NCI-H146 treated with DMSO at 0.1 percent for 48 hours (cell line): Measurements from ENCODE around the gene CREB3L2.
"Not testable (repeated sequence)": the region's sequence is repeated elsewhere in the genome, so short reads cannot be mapped to it uniquely, and the experiment has no call there.

Experiments
- DNase-seq: peaks from one replicate; lab custom pipeline; 2025; ENCODE audit not compliant: unreplicated experiment; lab: John Stamatoyannopoulos, UW

Gene CREB3L2

DNA sequence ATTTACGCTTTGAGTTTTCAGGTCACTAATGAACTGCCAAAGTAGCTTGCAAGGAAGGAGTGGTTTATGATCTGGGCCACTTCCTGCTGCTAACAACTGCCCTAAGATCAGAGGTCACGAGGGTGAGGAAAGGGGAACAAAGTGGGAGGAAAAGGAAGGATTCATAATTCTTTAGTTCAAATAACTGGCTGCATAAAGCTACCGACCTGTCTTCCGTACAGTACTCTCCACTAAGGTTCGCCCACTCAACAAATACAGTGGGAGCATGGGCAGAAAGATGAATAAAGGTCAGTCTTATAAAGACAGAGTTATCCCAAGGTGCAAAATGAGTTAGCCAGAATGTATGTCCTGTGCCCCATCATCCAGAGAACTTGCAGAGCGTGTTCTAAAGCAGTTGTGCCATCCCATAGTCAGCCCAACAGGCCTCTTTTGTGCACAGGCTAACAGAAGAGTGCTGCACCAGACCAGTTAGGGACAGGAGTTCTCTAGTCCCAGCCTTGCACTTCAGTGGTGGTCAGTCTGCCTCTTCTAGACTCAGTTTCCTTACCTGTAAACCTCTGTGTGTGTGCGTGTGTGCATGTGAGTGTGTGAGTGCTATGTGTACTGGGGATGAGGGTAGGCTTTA lies 65.9 kb downstream of the CREB3L2 start:
- no peak for DNase-seq

DNA sequence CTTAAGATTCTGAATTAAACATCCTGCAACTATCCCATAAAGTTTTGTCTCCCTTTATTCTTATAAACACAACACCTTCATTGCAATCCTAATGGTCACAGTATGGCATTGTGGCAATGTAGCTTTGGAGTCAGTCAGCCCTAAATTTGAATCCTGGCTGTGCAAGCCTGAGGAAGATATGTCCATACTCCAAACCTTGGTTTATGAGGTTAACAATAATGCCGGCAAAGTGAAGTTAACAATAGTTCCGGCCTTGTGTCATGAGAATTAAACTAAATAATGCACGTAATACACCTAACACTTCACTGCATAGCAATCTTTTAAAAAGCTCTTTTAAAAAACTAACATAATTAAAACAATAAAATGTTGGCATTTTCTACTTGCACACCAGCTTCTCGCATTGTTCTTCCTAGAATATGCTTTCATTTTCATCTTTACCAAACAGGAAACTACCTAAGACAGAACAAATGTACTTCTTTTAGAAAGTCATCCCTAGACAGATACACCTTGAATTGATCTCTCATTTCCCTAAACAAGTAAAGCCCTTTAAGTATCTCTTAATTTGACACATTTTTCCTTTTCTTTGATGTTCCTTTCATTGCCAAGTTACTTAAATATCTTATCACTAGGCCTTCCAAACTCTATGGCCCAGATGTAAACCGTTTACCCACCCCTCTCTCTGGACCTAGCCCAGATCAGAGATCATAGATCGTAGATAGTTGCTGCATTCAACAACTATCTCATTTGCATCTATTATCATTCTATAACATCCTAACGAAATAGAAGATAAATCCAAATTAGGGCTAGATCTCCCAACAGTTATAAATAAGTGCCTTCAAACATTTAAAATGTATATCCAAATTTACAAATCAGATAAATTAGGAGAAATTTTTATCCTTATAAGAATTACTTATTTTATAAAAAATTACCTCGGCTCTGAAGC lies 66.7 kb downstream of the CREB3L2 start:
- no peak for DNase-seq

DNA sequence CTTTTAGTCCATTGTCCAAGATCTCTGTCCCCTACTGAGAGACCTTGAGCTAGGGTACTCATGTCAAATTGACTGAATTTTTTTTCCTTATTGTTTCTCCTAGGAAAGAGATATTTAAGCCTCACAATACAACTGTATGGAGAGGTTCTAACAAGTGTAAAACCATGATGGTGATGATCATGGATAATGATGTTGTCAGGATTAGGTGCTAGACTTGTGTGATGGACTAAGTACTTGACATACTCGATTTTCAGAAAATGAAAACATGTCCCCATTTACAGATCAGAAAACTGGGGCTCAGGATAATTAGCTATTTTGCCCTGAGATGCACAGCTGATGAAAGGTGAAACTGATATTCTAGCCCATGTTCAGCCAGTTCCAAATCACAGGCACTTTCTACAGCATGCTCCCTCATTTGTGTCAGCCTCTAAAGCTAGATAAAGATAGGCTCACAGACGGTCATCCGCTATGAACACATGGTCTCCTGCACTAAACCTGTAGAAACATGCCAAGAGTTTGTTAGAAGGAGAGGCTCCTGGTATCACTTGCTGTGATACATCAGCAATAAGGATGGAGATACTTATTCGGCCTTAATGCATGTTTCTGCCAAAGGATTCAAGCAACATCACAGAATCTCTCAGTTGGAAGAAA lies 67.6 kb downstream of the CREB3L2 start:
- no peak for DNase-seq

DNA sequence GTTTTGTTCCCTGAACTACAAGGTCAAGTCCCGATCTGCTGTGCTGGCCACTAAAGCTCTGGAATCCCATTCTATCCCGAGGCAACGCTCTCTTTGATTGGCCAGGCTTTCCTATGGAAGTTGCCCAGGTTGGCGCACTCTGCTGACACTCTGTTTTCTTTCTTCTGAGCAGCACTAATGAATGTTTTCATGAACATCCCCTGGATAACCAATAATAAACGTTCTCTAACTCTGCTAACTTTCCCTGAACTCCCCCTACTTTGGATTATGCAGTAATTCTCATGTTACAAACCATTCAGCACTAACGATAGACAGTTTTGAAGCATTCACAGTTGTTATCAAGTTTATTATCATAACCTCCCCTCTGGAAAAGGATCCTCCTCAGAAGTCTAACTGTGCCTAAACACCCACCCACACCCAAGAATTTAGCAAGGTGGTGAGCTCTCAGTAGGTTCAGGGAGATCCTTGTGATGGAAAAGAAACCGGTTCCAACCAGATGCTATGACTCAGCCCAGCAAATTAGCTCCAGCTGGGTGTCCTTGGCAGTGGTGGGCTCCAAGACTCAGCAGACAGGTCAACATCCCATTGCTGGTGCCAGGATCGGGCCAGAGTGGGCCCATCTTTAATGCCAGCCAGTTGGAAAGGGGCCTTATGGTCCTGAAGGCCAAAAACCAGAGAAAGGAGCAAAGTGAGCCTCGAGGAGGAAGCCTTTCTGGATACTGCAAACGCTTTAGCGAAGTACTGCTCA lies 68.4 kb downstream of the CREB3L2 start:
- no peak for DNase-seq

DNA sequence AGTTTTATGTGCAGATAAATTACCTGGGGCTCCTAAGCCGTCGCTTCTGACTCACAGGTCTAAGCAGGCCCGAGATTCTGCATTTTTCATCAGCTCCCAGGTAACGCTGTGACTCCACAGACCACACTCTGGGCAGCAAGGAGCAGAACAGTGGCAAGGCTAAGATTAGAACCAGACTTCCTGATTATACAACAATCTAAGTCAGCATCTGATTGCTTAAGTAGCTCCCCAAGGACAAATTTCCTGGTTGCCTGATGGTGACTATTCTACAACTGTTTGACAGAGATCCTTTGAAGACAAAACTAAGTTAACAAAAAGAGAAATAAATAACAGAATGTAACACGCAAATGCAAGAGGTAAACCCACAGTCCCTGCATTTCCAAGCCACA lies 69.0 kb downstream of the CREB3L2 start:
- no peak for DNase-seq

DNA sequence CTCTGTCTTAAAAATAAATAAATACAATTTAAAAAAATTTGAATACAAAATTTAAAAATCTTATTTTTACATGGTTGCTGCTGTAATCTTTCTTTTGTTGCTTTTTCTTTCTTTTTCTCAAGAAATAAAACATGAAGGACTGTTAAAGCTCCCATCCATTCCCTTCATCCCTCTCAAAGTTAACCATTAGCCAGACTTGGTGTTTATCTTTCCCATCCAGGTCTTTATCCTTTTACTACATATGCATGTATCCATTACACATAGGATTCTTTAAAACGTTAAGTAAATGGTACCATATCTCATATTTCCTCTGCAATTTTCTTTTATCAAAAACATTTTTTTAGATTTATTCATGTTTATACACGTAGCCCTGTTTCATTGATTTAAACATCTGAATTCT lies 70.1 kb downstream of the CREB3L2 start:
- no peak for DNase-seq

DNA sequence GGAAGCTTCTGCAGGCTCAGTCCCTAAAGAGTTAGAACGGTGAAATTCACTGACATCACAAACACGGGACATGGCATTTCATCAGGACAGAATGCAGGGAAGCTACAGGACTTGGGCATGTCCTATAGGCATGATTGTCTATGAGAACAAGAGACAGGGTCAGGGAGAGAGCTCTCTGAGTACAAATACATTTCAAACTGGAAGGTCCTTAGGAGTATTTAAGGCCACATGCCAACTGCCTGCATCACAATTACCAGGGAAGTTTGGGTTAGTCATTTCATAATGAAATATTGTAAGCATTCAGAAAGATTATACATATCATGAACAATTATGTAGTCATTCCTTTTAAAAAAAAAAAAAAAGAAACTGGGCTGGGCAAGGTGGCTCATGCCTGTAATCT lies 71.3 kb downstream of the CREB3L2 start:
- DNase-seq, result no peak

DNA sequence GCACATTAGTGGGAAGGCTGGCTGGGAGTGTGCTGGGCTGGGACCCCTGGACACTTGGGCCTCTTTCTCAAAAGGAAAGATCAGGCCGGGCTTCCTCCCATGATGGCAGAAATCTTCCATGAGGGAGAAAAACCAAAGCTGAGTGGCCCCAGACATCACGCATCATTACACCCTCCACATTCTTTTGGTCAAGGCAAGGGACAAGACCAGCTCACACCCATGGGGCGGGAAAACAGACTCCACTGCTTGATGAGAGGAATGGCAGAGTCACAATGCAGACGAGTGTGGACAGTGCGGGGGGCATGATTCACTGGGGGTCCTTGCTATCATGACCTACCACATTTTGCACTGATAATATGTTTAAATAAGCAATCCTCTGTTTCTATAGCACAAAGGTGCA lies 73.3 kb downstream of the CREB3L2 start:
- no peak for DNase-seq

DNA sequence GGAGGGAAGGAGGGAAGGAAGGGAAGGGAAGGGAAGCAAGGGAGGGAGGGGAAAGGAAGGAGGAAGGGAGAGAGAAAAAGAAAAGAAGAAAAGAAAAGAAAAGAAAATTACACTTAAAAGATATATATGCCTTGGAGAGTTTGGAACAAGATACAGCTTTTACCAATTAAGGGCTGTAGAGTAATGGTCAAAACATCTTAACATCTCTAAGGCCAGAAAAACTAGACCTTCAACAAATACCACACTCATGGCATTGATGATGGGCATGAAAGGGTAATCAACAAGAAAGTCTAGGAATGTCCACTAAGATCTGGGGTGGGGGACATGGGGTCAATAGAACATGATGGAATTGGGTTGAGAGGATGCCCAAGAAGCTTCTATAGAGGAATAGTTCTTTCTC lies 74.5 kb downstream of the CREB3L2 start:
- no peak for DNase-seq

DNA sequence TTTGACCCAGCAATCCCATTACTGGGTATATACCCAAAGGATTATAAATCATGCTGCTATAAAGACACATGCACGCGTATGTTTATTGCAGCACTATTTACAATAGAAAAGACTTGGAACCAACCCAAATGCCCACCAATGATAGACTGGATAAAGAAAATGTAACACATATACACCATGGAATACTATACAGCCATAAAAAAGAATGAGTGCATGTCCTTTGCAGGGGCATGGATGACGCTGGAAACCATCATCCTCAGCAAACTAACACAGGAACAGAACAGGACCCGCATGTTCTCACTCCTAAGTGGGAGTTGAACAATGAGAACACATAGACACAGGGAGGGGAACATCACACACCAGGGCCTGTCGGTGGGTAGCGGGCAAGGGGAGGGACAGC lies 75.7 kb downstream of the CREB3L2 start:
- DNase-seq, result not testable (repeated sequence)

DNA sequence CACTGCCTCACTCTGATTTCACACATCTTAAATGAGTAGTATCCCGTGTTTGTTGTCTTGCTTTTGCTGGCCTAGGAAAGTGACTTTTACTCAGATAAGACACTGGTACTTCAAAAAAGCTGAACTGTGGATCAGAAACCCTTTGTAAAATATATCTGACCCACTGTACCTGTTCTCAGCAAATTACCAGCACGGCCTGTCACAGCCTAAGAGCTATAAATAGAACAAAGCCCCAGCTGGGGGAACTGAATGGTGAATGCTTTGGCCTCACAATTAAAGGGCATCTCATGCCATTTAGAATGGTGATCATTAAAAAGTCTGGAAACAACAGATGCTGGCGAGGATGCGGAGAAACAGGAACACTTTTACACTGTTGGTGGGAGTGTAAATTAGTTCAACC lies 76.1 kb downstream of the CREB3L2 start:
- DNase-seq, result no peak

DNA sequence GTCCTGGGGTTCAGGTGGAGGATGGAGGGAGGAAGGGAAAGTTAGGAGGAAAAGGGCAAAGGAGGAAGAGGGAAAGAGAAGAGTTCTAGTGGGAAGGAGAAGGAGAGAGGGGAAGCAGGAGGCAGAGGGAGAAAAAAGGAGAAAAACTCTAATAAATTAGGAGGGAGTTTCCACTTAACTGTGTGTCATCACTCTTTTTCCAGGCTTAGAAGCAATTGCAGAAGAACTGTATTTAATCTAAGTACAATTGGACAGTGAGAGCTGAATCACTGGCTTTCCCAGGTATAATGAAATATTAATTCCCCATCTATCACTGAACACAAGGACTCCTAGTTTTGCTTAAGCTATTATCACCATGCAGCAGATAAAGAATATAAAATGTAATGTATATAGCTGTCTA lies 76.8 kb downstream of the CREB3L2 start:
- no peak for DNase-seq

DNA sequence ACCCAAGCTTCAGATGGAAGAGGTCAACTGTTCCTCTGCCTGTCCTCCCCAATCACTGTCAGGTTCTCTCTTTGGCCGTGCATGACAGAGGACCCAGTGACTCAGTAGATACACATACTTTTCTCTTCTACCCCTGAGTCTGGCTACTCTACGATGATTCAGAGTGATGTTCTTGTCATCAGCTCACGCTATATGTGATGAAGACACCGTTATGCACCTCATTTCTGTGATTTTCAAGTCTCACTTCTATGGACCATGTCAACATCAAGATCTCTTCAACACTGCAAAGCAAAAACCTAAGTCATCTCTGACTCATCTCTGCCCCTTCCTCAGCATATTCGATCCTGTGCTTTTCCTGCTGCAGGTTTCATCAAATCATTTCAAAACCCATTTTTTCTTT lies 78.5 kb downstream of the CREB3L2 start:
- DNase-seq, result no peak

DNA sequence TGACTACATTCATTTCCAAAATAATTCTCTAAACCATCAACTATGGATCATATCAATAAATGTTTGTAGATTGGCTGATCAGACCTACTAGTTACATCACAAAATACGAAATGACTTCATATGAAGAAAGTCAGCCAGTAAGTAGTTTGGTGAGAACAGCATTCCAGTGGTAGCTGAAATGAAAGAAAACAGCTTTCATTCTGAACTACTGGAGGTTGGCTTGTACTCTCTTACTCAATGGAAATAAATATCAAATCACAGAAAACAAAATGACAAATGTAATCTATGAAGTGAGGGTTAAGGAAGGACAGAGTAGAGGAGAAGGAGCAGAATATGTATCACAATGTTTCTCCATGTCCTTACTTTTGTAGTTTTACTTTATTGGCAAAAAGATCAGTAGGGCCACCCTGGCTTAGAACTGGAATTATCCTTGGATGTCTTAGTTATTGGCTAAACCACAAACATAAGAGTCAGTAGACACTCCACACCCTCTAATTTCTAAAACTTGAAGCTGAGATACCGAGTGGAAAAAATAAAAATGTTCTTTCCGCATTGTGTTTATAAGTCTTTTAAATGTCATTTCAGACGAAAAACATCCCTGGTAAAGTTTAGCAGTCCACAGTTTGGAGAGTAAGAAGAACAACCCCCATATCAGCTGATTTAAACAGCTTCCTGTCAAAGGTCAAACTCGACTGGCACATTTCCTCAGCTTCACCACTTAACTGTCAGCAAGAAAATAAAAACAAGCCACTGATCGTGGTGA lies 81.1 kb downstream of the CREB3L2 start:
- DNase-seq, result no peak

DNA sequence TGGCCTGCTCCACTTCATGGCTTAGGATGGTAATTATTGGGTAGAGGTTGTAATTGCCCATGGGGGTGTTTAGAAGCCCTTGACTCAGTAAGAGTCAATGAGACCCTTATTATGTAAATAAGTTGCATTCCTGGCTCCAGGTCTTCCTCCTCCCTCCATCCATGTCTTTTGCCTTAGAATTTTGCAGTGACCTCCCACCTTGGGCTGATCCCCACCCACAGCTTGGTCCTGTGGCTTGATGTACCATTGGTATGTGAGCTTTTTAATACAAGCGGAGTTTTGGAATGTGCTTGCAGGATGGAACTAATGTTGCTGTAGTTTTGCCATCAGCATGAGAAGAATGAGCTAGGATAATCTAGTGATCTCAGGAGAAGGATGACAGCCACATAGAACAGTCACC lies 81.9 kb downstream of the CREB3L2 start:
- no peak for DNase-seq

DNA sequence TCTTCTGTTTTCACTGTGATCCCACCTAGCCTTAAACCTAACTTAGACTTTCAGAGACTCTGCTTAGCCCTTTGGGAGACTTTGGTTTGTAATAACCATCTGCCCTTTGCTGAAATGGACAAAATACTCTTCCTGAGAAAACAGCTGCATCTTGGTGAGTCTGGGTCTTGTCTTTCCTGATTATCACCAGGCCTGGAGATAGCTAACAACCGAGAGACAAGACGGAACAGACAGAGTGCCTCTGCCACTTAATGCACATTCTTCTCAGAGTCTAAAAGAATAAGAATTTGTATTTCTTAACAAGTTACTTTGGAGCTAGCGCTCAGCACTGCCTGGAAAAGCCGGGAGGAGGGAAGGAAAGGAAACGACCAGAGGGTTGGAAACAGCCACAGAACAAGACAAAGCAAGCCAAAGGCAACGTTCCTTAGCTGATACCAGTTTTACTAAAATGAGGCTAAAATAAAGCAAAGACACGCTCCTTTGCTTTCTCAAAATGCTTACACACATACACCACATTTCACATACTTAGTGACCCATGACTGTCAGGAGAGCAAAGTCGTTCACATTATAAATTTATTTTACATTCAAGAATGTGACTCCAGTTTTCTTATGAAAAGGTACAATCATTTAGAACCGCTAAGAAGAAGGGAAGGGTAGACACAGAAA lies 84.8 kb downstream of the CREB3L2 start:
- no peak for DNase-seq

DNA sequence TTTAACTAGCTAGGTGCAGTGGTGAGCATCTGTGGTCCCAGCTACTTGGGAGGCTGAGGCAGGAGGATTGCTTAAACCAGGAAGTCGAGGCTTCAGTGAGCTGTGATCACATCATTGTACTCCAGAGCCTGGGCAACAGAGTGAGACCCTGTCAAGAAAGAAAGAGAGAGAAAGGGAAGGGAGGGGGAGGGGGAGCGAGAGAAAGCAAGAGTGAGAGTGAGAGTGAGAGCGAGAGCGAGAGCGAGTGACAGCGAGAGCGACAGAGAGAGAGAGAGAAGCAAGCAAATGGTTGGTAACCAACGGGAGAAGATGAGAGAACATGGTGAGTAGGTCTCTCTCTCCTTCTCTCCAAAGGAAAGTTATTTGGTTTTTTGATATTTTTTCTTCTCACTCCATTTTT lies 85.3 kb downstream of the CREB3L2 start:
- DNase-seq, result no peak

DNA sequence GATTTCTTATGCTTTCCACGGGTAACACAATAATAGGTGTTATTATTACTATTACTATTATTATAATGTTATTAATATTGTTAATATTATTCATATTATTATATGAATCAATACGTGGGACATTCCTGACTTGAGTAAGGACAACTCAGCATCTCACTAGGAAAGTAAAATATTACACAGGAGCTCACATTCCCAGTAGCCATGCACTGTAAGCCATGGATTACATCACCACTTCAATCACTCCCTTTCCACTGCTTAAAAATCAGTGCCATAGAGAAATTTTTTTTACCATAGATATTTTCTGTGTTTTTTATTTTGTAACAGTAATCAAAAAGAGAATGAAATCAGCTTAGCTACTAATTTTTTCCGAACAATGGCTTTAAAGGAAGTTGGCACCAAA lies 86.6 kb downstream of the CREB3L2 start:
- DNase-seq, result no peak

DNA sequence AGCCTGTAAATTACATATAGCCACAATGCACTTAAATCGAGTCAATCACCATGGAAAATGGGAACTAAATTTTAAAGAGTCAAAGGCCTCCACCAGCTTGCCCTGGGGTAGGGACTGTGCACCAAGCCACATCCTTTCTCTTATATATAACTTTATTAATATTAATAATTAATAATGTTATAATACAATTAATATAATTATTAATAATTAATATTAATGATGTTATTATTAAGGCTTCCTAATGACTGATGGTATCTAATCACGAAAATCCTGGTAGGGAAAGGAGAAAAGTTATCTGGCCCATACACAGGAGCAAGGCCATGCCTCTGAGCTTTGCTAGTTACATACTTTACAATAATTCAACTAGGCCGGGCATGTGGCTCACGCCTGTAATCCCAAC lies 87.9 kb downstream of the CREB3L2 start:
- DNase-seq, result no peak

DNA sequence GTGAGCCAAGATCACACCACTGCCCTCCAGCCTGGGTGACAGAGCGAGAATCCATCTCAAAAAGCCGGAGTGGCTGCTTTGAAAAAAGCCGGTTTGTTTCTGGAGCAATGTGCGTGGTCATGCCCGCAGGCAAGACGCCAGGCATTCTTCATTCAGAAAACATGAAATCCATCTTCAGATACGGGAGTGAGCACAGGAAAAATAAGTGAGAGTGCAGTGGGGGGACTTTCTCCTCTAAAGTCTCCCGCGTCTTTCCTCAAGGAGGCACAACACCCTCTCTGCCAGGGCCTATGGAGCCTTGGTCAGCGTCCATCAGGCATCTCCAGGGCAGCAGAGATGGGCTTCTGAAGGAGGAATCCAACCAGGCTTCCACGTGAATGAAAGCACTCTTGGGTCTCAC lies 92.8 kb downstream of the CREB3L2 start:
- DNase-seq, result no peak
